K562 (cell line): ENCODE results near the gene TENM4. TPM values are rescaled to one million over a fixed set of nuclear protein-coding genes. Genes with fewer than 3 reads are reported as not detected.

Experiments used
- ATAC-seq: fragments of 200-7000 bp; cut with Tn5 transposase; 3 replicates; pipeline ENCODE4 v1.9.1; 2020; ENCODE audit warnings: moderate library complexity
- BruUV-seq: library from RNA; stranded (reverse); fragments of 400-500 nt; replicated peaks from 2 replicates; lab custom pipeline; 2021; lab: Mats Ljungman, UMichigan
- CTCF ChIA-PET: fragments of 300-600 bp; formaldehyde crosslinking; extraction: SDS; loops from one replicate; lab custom pipeline; 2021; ENCODE audit warnings: low intra/inter-chr PET ratio; lab: Yijun Ruan, JAX
- POLR2A ChIA-PET: fragments of 300-600, 350-650 bp; sonication (Branson Sonifier 250); formaldehyde crosslinking; extraction: SDS; loops from one replicate; lab custom pipeline; 2021; ENCODE audit warnings: antibody characterized with exemption, inconsistent platforms; lab: Yijun Ruan, JAX
- DNase-seq, 4 experiments: peaks; one replicate each; pipeline versions ENCODE4 v3.0.0 to v3.0.0-alpha.2; 2011 to 2018; ENCODE audit warnings: low spot score in 3 of 4, mixed read lengths in 3 of 4; ENCODE audit errors: extremely low read depth in 1 of 4
- FAIRE-seq: peaks from 2 replicates; lab custom pipeline; 2011; peaks lifted over from hg19 to GRCh38; lab: Jason Lieb, UNC
- H2AFZ ChIP-seq: 2 replicates; pipeline ENCODE4 v1.6.0; 2011; ENCODE audit warnings: low read depth, low read length, control low read depth, inconsistent platforms
- H3K27ac ChIP-seq: fragments of 200-600 bp; 3 replicates; pipeline ENCODE4 v1.8.0; 2011; ENCODE audit warnings: low read depth, mild to moderate bottlenecking, control low read depth, inconsistent platforms, low read length, moderate library complexity, mixed read lengths; ENCODE audit errors: extremely low read depth
- H3K27me3 ChIP-seq, 2 experiments: fragments of 300-600 bp in 1 of 2; 2 replicates in 1 of 2; 3 replicates in 1 of 2; pipeline versions ENCODE4 v1.6.0 to v1.8.0; 2011; ENCODE audit warnings: inconsistent platforms in 2 of 2, low read length in 2 of 2, mild to moderate bottlenecking in 1 of 2, mixed read lengths in 1 of 2, moderate library complexity in 1 of 2; ENCODE audit not compliant: control insufficient read depth in 2 of 2, insufficient read depth in 2 of 2
- H3K36me3 ChIP-seq: fragments of 300-600 bp; 3 replicates; pipeline ENCODE4 v1.8.0; 2011; ENCODE audit warnings: mild to moderate bottlenecking, low read length, inconsistent platforms; ENCODE audit not compliant: control insufficient read depth, insufficient read depth
- H3K4me1 ChIP-seq, 2 experiments: fragments of 200-600 bp in 1 of 2; replicated peaks in 1 of 2; 2 replicates in 1 of 2; 3 replicates in 1 of 2; pipeline versions ENCODE4 v1.5.1 to v1.8.0; 2011; ENCODE audit warnings: inconsistent platforms in 2 of 2, low read length in 2 of 2, mild to moderate bottlenecking in 1 of 2, mixed read lengths in 1 of 2, moderate library complexity in 1 of 2; ENCODE audit not compliant: control insufficient read depth in 2 of 2, insufficient read depth in 2 of 2
- H3K4me2 ChIP-seq: 2 replicates; pipeline ENCODE4 v1.6.1; 2011; ENCODE audit warnings: low read length, control low read depth, inconsistent platforms, mixed read lengths; ENCODE audit not compliant: insufficient read depth
- H3K4me3 ChIP-seq: fragments of 200-600 bp; sonication (generic), shearing (Covaris generic); 2 replicates; pipeline ENCODE4 v1.5.1; 2016; ENCODE audit warnings: control low read depth, inconsistent platforms
- H3K79me2 ChIP-seq: fragments of 200-600 bp; 3 replicates; pipeline ENCODE4 v1.8.0; 2011; ENCODE audit warnings: low read length, inconsistent platforms; ENCODE audit not compliant: control insufficient read depth, insufficient read depth
- H3K9ac ChIP-seq, 2 experiments: 2 replicates each; pipeline versions ENCODE4 v1.6.0 to v1.6.1; 2011; ENCODE audit warnings: low read depth in 2 of 2, low read length in 2 of 2, control low read depth in 1 of 2, inconsistent platforms in 1 of 2, mild to moderate bottlenecking in 1 of 2, mixed read lengths in 1 of 2; ENCODE audit not compliant: insufficient read depth in 1 of 2
- H3K9me1 ChIP-seq: one replicate; pipeline ENCODE4 v1.6.0; 2011; ENCODE audit warnings: inconsistent platforms, mild to moderate bottlenecking, low read length, moderate library complexity; ENCODE audit not compliant: control insufficient read depth, insufficient read depth
- H3K9me3 ChIP-seq: replicated peaks from 2 replicates; pipeline ENCODE4 v1.5.1; 2011; ENCODE audit warnings: low read depth, low read length, inconsistent platforms; ENCODE audit not compliant: control insufficient read depth, insufficient read depth
- H4K20me1 ChIP-seq: replicated peaks from 2 replicates; pipeline ENCODE4 v1.6.1; 2011; ENCODE audit warnings: low read length, inconsistent platforms, mixed read lengths; ENCODE audit not compliant: control insufficient read depth, insufficient read depth
- DDX20 ChIP-seq: fragments of 450-650 bp; IDR thresholded peaks from 2 replicates; pipeline ENCODE4 v1.6.1; 2016; ENCODE audit warnings: missing genetic modification characterization, low read depth, mild to moderate bottlenecking, missing compliant biosample characterization, moderate library complexity
- DNMT1 ChIP-seq: fragments of 450-650 bp; IDR thresholded peaks from 2 replicates; pipeline ENCODE4 v1.6.1; 2016; ENCODE audit warnings: antibody characterized with exemption, mild to moderate bottlenecking
- DPF2 ChIP-seq: fragments of 450-650 bp; IDR thresholded peaks from 2 replicates; pipeline ENCODE4 v1.6.1; 2016
- EHMT2 ChIP-seq: fragments of 450-650 bp; IDR thresholded peaks from 2 replicates; pipeline ENCODE4 v1.6.1; 2018; ENCODE audit warnings: antibody characterized with exemption
- HDGF ChIP-seq: fragments of 450-650 bp; IDR thresholded peaks from 2 replicates; pipeline ENCODE4 v1.6.1; 2016
- KLF1 ChIP-seq: fragments of 450-650 bp; IDR thresholded peaks from 2 replicates; pipeline ENCODE4 v1.6.1; 2016; ENCODE audit warnings: missing genetic modification characterization, missing compliant biosample characterization
- RB1 ChIP-seq: fragments of 450-650 bp; IDR thresholded peaks from 2 replicates; pipeline ENCODE4 v1.6.1; 2017; ENCODE audit warnings: low read depth, mild to moderate bottlenecking
- ZNF354B ChIP-seq: fragments of 250-450 bp; sonication (Bioruptor Pico); IDR thresholded peaks from 2 replicates; pipeline ENCODE4 v1.4.0; 2020
- WGBS: fragments of 100-300 bp; shearing (Covaris generic); methylation state at CpG from one replicate; pipeline ENCODE4 v1.1.6; 2016; ENCODE audit warnings: low coverage, mixed read lengths; ENCODE audit not compliant: insufficient coverage; ENCODE audit errors: missing lambda C conversion rate; 5-methylcytosine and 5-hydroxymethylcytosine counted together
- in situ Hi-C: fragments of 300-500 bp; cut with MboI; formaldehyde crosslinking; loops from 4 replicates; pipeline ENCODE4 v1.15.0; 2018; ENCODE audit warnings: inconsistent platforms, mixed read lengths
- intact Hi-C: fragments of 100-400 bp; cut with micrococcal nuclease; formaldehyde crosslinking; loops from 2 replicates; pipeline ENCODE4 v1.14.2; 2022
- polyA plus RNA-seq, 8 experiments: library from polyadenylated mRNA; depleted of rRNA in 4 of 8; stranded (reverse) in 5 of 8; unstranded in 3 of 8; fragments of >200 nt; fragmentation: Nextera tagmentation in 2 of 8; fragmentation: Illumina TruSeq in 1 of 8; extraction: Ambion mirVana in 2 of 8; extraction: Trizol in 1 of 8; gene quantifications; 2 replicates each; pipeline versions ENCODE4 v1.2.1 to v1.2.3, GENCODE V29; 2011 to 2014; ENCODE audit warnings: inconsistent platforms in 1 of 8, missing spikeins in 1 of 8
- total RNA-seq, 7 experiments: library from RNA; depleted of rRNA in 6 of 7; stranded (reverse); fragments of >200 nt in 6 of 7; fragmentation: Illumina TruSeq in 2 of 7; extraction: Trizol in 2 of 7; gene quantifications; 2 replicates each; pipeline versions ENCODE4 v1.2.1 to v1.2.3, GENCODE V29; 2011 to 2021; ENCODE audit warnings: low replicate concordance in 1 of 7
- TF ChIP-seq, protein P1 (sequence below): IDR thresholded peaks from 3 replicates; pipeline ENCODE4 v1.6.1; 2011; ENCODE audit warnings: borderline replicate concordance, mild to moderate bottlenecking; ENCODE audit not compliant: insufficient read length, insufficient read depth
- TF ChIP-seq, protein P2 (sequence below): sonication (generic); formaldehyde crosslinking; IDR thresholded peaks from 2 replicates; pipeline ENCODE4 v1.8.1; 2023; ENCODE audit warnings: mild to moderate bottlenecking, missing genetic modification reagents

The TENM4 gene
- total and polyA plus RNA-seq, 9 of the 15 experiments (the other 6 are each of a cell fraction or from before 2014, with no cell fraction given): 0.16 TPM; not detected in 8

DNA sequence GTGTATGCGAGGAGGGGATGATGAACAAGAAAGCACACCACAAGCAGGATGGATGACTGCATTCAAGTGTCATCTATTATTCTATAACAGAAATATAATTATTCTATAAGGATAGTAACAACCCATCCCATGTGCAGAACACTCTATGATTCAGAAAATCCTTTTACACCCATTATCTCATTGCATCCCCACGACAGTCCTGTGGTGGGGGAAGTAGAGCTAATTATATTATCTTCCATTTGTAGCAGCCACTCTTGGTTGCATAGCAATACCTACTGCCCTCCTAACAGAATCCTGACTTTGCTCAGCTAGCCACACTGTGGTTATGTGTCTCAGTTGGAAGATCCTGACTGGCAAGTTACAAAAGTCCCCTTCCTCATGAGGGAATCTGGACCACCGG is 459.7 kb downstream of the TENM4 start:
- no peaks in the 10 kb centered on the region for H4K20me1 ChIP-seq
- POLR2A ChIA-PET: no interaction called here
- CTCF ChIA-PET: no interaction called here
- no peak for TF ChIP-seq DPF2
- no peak for TF ChIP-seq HDGF
- TF ChIP-seq, protein P1, sequence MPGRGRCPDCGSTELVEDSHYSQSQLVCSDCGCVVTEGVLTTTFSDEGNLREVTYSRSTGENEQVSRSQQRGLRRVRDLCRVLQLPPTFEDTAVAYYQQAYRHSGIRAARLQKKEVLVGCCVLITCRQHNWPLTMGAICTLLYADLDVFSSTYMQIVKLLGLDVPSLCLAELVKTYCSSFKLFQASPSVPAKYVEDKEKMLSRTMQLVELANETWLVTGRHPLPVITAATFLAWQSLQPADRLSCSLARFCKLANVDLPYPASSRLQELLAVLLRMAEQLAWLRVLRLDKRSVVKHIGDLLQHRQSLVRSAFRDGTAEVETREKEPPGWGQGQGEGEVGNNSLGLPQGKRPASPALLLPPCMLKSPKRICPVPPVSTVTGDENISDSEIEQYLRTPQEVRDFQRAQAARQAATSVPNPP: no peak
- no peak for TF ChIP-seq DDX20 (tag)
- TF ChIP-seq, protein P2, sequence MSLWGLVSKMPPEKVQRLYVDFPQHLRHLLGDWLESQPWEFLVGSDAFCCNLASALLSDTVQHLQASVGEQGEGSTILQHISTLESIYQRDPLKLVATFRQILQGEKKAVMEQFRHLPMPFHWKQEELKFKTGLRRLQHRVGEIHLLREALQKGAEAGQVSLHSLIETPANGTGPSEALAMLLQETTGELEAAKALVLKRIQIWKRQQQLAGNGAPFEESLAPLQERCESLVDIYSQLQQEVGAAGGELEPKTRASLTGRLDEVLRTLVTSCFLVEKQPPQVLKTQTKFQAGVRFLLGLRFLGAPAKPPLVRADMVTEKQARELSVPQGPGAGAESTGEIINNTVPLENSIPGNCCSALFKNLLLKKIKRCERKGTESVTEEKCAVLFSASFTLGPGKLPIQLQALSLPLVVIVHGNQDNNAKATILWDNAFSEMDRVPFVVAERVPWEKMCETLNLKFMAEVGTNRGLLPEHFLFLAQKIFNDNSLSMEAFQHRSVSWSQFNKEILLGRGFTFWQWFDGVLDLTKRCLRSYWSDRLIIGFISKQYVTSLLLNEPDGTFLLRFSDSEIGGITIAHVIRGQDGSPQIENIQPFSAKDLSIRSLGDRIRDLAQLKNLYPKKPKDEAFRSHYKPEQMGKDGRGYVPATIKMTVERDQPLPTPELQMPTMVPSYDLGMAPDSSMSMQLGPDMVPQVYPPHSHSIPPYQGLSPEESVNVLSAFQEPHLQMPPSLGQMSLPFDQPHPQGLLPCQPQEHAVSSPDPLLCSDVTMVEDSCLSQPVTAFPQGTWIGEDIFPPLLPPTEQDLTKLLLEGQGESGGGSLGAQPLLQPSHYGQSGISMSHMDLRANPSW (CRISPR knock-in tag): no peak
- TF ChIP-seq RB1: no peak
- no peak for TF ChIP-seq DNMT1
- no peak for TF ChIP-seq ZNF354B (CRISPR knock-in tag)
- TF ChIP-seq EHMT2: no peak
- no peak for TF ChIP-seq KLF1 (tag)

More for the DNA sequence above, 459.7 kb downstream of the TENM4 start:
- Histone ChIP-seq H3K9ac (no peak overlapping the region), H3K79me2 (no peaks in the 10 kb centered on the region), H3K9me1 (no peaks in the 10 kb centered on the region), H3K4me3 (no peak overlapping the region), H3K9me3 (no peaks in the 10 kb centered on the region), H3K4me2 (no peak overlapping the region), H3K4me1 (no peaks in the 10 kb centered on the region), H3K36me3 (no peaks in the 10 kb centered on the region), H2AFZ (no peak overlapping the region), H3K27ac (no peak overlapping the region), H3K27me3 (no peaks in the 10 kb centered on the region)
- intact Hi-C loops: no loop called here
- DNase-seq (no peak), FAIRE-seq (no peak), ATAC-seq (no peak)
- WGBS: 2% methylated on average over 3 of the region's 3 CpGs
- BruUV-seq: no TSS peak
- in situ Hi-C loops: no loop called here
